Ovary (tissue), 3 donors: ENCODE data around the gene ISX.

ENCODE experiments used
- POLR2A ChIP-seq: fragments of 450-650 bp; IDR thresholded peaks from one replicate; pipeline ENCODE4 v1.6.1; 2017; ENCODE audit warnings: antibody characterized with exemption, mild to moderate bottlenecking, moderate library complexity
- TF ChIP-seq, protein P1 (sequence below), 3 donors: fragments of 450-650 bp in 2 of 3; fragments of 200-600 bp in 1 of 3; IDR thresholded peaks; one replicate each; pipeline versions ENCODE4 v1.5.1 to v1.8.0; 2016 to 2022; ENCODE audit warnings: antibody characterized with exemption in 3 of 3, mild to moderate bottlenecking in 1 of 3
- donor health status: DM: no; HTN: no; CAD: no.

DNA sequence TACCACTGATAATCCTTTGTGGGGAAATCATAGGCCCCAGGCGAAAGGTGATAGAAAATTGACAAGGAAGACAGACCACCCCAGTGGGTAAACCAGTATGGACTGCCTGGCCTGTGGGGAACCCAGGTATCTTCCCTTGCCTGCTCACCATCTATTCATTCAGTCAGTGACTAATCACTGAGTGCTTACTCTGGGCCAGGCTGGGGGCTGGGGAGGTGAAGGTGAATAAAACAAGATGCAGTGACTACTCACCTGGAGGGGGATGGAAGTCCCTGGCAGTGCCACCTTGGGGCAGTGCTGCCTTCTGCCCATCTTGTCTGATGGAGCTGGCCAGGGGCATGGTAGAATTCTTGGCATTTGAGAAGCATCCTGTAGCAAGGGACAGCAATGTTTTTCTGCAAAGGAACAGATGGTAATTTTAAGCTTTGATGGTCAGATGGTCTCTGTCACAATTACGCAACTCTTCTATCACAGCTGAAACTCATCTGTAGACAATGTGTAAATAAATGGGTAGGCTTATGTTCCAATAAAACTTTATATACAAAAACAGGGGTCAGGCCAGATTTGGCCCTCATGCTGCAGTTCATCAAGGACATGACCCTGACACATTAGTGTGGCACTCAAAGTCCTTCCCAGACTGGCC lies 4.6 kb downstream of the ISX start:
- TF ChIP-seq POLR2A, result no peak
- TF ChIP-seq, protein P1, sequence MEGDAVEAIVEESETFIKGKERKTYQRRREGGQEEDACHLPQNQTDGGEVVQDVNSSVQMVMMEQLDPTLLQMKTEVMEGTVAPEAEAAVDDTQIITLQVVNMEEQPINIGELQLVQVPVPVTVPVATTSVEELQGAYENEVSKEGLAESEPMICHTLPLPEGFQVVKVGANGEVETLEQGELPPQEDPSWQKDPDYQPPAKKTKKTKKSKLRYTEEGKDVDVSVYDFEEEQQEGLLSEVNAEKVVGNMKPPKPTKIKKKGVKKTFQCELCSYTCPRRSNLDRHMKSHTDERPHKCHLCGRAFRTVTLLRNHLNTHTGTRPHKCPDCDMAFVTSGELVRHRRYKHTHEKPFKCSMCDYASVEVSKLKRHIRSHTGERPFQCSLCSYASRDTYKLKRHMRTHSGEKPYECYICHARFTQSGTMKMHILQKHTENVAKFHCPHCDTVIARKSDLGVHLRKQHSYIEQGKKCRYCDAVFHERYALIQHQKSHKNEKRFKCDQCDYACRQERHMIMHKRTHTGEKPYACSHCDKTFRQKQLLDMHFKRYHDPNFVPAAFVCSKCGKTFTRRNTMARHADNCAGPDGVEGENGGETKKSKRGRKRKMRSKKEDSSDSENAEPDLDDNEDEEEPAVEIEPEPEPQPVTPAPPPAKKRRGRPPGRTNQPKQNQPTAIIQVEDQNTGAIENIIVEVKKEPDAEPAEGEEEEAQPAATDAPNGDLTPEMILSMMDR (IDR thresholded peaks at IDR 0.05), result no peak
